ENCODE measurements around the gene IDH2. TPM values are rescaled to one million over a fixed set of nuclear protein-coding genes. Genes with fewer than 3 reads are reported as not detected.
A peak's percentile ranks its signal among the peaks of the same experiment; 100 is the strongest.

IDH2 gene
- total and polyA plus RNA-seq, 10 of the 15 experiments (the other 5 are each of a cell fraction or from before 2014, with no cell fraction given): 2.3 to 358 (median 242) TPM

DNA sequence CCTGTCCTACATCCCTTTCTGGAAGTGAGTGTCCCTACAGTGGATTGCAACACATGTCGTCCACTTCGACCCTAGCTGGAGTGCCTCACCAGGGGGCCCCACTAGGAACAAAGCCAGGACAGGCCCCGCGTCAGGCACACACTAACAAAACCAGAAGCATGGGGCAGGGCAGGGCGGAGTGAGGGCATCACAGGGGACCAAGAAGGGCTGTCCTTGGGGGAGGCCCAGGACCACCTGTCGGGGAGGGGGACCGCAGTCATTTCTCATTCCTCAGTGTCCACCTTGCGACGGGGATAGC lies 21.9 kb downstream of the IDH2 start:
- no peaks in the 10 kb centered on the region for H3K4me1 ChIP-seq (ENCODE audit: control insufficient read depth, insufficient read depth, low read length)
- H3K9me3 ChIP-seq (replicated peaks; ENCODE audit: control insufficient read depth, insufficient read depth, low read length): no peaks in the 10 kb centered on the region
- H3K36me3 ChIP-seq (ENCODE audit: control insufficient read depth in 2 of 2, insufficient read depth in 2 of 2, low read length in 1 of 2): peaks cover 24 to 34% of the 10 kb centered on the region in 2 experiments
- DNase-seq (ENCODE audit: low read depth, low spot score): no peak
- ChIA-PET RAD21 (ENCODE audit: unreplicated experiment) (no interaction called here), SMC1A (ENCODE audit: uncharacterized antibody, unreplicated experiment) (interaction anchor here (1.2 kb wide), 2 partner anchors 9 to 10 kb away, joined by 3 read pairs; no protein-coding TSS in a partner anchor), POLR2A (no interaction called here), CTCF (interaction anchor here (1.1 to 2.0 kb wide), 2 partner anchors 9 to 12 kb away, joined by 3 to 5 read pairs; no protein-coding TSS in a partner anchor)
- H3K4me2 ChIP-seq (ENCODE audit: control insufficient read depth, insufficient read depth): no peak overlapping the region
- no peak overlapping the region for H2AFZ ChIP-seq (ENCODE audit: control insufficient read depth, low read depth, low read length)
- no peak for FAIRE-seq
- BruUV-seq (replicated peaks): no TSS peak
- H3K27ac ChIP-seq (ENCODE audit: control insufficient read depth, insufficient read depth): no peak overlapping the region
- ATAC-seq: no peak
- in situ Hi-C loops (cut with MboI) (no loop called here), intact Hi-C loops (cut with micrococcal nuclease; ENCODE audit: unreplicated experiment) (loop anchor here (10.0 kb wide), 1 partner anchor 316 kb away; no protein-coding TSS in a partner anchor)
- no peaks in the 10 kb centered on the region for H3K27me3 ChIP-seq (replicated peaks in 1 of 2; ENCODE audit: control insufficient read depth in 2 of 2, insufficient read depth in 2 of 2, low read length in 1 of 2)
- H3K79me2 ChIP-seq (ENCODE audit: control insufficient read depth, insufficient read depth, low read length): no peaks in the 10 kb centered on the region
- 0 out of 2 replicates have a peak, but pooled peaks have one; percentile 23 for TF ChIP-seq PML (IDR thresholded peaks at IDR 0.05; ENCODE audit: low read length)
- TF ChIP-seq RB1 (IDR thresholded peaks at IDR 0.05; ENCODE audit: borderline replicate concordance): no peak
- H4K20me1 ChIP-seq (ENCODE audit: control insufficient read depth, insufficient read depth): no peaks in the 10 kb centered on the region
- H3K9ac ChIP-seq (ENCODE audit: control insufficient read depth, insufficient read depth, low read length): no peak overlapping the region
- WGBS (ENCODE audit: insufficient coverage, insufficient replicate concordance, low lambda C conversion rate, missing lambda C conversion rate): 94% methylated on average over 9 of the region's 9 CpGs
- no peak overlapping the region for H3K4me3 ChIP-seq

DNA sequence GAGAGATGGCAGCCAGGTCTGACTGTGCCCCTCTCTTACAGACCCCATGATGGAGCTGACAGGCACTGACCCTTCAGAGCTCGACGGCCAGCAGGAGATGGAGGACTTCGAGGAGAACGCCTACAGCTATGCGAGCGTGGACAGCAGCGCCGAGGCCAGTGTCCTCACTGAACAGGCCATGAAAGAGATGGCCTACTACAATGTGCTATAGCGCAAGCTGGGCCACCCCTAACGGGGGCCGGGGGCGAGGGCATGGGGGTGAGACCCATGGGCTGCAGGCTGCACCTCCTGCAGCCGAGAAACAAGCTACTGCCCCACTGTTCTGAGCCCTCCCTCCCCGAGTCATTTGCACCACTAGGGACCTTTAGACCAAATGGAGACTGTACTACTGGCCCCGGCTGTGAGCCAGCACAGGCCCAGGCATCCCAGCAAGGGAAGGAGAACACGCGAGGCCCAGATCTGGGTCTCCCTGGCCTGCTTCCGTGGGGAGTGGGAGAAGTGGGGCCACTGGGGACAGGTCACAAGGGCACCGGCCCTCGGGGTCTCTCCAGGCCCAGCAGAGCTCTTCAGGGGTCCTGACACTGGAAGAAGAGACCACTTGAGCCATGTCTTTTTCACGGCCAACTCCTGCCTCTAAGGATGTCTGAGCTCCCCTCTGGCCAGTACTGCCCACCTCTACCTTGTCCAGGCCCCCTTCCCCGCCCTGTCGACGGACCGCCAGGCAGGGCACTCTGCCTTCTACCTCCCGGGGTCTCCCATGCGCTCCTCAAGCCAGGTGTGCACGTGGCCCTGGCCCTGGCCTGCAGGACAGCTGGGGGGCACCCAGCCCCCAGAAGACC lies 22.4 kb downstream of the IDH2 start:
- H3K27ac ChIP-seq (ENCODE audit: control insufficient read depth, insufficient read depth): no peak overlapping the region
- TF ChIP-seq IKZF1 (conservative IDR thresholded peaks at IDR 0.05) (no peak), POLR2A (IDR thresholded peaks at IDR 0.05; ENCODE audit: low read depth, low read length) (peak; percentile 50)
- SMC1A ChIA-PET (ENCODE audit: uncharacterized antibody, unreplicated experiment): interaction anchor here (1.1 to 1.2 kb wide), 3 partner anchors 8 to 72 kb away, joined by 3 read pairs; no protein-coding TSS in a partner anchor
- FAIRE-seq (no peak), ATAC-seq (no peak; the same call in 2 of the 3 replicates), DNase-seq (ENCODE audit: low read depth, low spot score) (no peak)
- intact Hi-C loops (cut with micrococcal nuclease; ENCODE audit: unreplicated experiment) (loop anchor here (10.0 kb wide), 1 partner anchor 315 kb away; no protein-coding TSS in a partner anchor), in situ Hi-C loops (cut with MboI) (no loop called here)
- POLR2A ChIA-PET: no interaction called here
- H3K4me1 ChIP-seq (ENCODE audit: control insufficient read depth, insufficient read depth, low read length): no peaks in the 10 kb centered on the region
- 93% methylated on average over 28 of the region's 28 CpGs for WGBS (ENCODE audit: insufficient coverage, insufficient replicate concordance, low lambda C conversion rate, missing lambda C conversion rate)
- H3K4me3 ChIP-seq: no peak overlapping the region
- no peak overlapping the region for H3K9ac ChIP-seq (ENCODE audit: control insufficient read depth, insufficient read depth, low read length)
- no peak overlapping the region for H2AFZ ChIP-seq (ENCODE audit: control insufficient read depth, low read depth, low read length)
- H3K4me2 ChIP-seq (ENCODE audit: control insufficient read depth, insufficient read depth): no peak overlapping the region
- H3K79me2 ChIP-seq (ENCODE audit: control insufficient read depth, insufficient read depth, low read length): no peaks in the 10 kb centered on the region
- RAD21 ChIA-PET (ENCODE audit: unreplicated experiment): no interaction called here
- H3K27me3 ChIP-seq (replicated peaks in 1 of 2; ENCODE audit: control insufficient read depth in 2 of 2, insufficient read depth in 2 of 2, low read length in 1 of 2): no peaks in the 10 kb centered on the region
- H3K36me3 ChIP-seq (ENCODE audit: control insufficient read depth in 2 of 2, insufficient read depth in 2 of 2, low read length in 1 of 2): peaks cover 28 to 32% of the 10 kb centered on the region in 2 experiments
- no TSS peak for BruUV-seq (replicated peaks)
- CTCF ChIA-PET: interaction anchor here (1.2 to 2.0 kb wide), 2 partner anchors 9 to 182 kb away, joined by 4 to 5 read pairs; no protein-coding TSS in a partner anchor
- no peaks in the 10 kb centered on the region for H4K20me1 ChIP-seq (ENCODE audit: control insufficient read depth, insufficient read depth)
- no peaks in the 10 kb centered on the region for H3K9me3 ChIP-seq (replicated peaks; ENCODE audit: control insufficient read depth, insufficient read depth, low read length)

Data from GM12878 (cell line).